Measurements from ENCODE around the gene DBP.

Gene DBP

GRCh38 chr19:48614436-48615230, 22.5 kb downstream of the DBP start, which contains the start of gene FAM83E:
FAM83E (minus strand) TSS chr19:48615076; CDS start chr19:48613372, 1,704 bp downstream.
- Histone ChIP-seq H3K4me3 (ENCODE audit: low read length) (no peak within 1 kb of the TSS), H2AFZ (ENCODE audit: low read depth, low read length) (no peak within 1 kb of the TSS), H3K9me3 (ENCODE audit: low read length) (no peaks in the 10 kb centered on the region), H3K4me1 (ENCODE audit: insufficient read depth, low read length) (peaks cover 19% of the 10 kb centered on the region), H3K27me3 (ENCODE audit: insufficient read depth, low read length) (no peaks in the 10 kb centered on the region), H3K36me3 (ENCODE audit: insufficient read depth, low read length) (peaks cover 30% of the 10 kb centered on the region)

GRCh38 chr19:48613852-48614435, 23.2 kb downstream of the DBP start:
- Histone ChIP-seq H3K4me3 (ENCODE audit: low read length) (no peak overlapping the region), H3K9me3 (ENCODE audit: low read length) (no peaks in the 10 kb centered on the region), H3K27me3 (ENCODE audit: insufficient read depth, low read length) (no peaks in the 10 kb centered on the region), H3K36me3 (ENCODE audit: insufficient read depth, low read length) (peaks cover 30% of the 10 kb centered on the region), H2AFZ (ENCODE audit: low read depth, low read length) (no peak overlapping the region), H3K4me1 (ENCODE audit: insufficient read depth, low read length) (peaks cover 19% of the 10 kb centered on the region)

- H3K4me1 ChIP-seq (ENCODE audit: insufficient read depth, low read length), result peaks cover 18% of the 10 kb centered on the region
These were observed 23.9 kb downstream of the DBP start for GRCh38 chr19:48613024-48613851.

GRCh38 chr19:48611872-48612271, 25.3 kb downstream of the DBP start:
- peaks cover 6% of the 10 kb centered on the region for H3K4me1 ChIP-seq (ENCODE audit: insufficient read depth, low read length)
- H2AFZ ChIP-seq (ENCODE audit: low read depth, low read length), result no peak overlapping the region
- no peak overlapping the region for H3K4me3 ChIP-seq (ENCODE audit: low read length)
- no peaks in the 10 kb centered on the region for H3K9me3 ChIP-seq (ENCODE audit: low read length)
- H3K27me3 ChIP-seq (ENCODE audit: insufficient read depth, low read length), result no peaks in the 10 kb centered on the region
- H3K36me3 ChIP-seq (ENCODE audit: insufficient read depth, low read length), result peaks cover 19% of the 10 kb centered on the region

More at GRCh38 chr19:48613024-48613851, 23.9 kb downstream of the DBP start:
- Histone ChIP-seq H3K9me3 (ENCODE audit: low read length) (no peaks in the 10 kb centered on the region), H2AFZ (ENCODE audit: low read depth, low read length) (no peak overlapping the region), H3K4me3 (ENCODE audit: low read length) (no peak overlapping the region), H3K36me3 (ENCODE audit: insufficient read depth, low read length) (peaks cover 30% of the 10 kb centered on the region), H3K27me3 (ENCODE audit: insufficient read depth, low read length) (no peaks in the 10 kb centered on the region)

- H3K9me3 ChIP-seq (ENCODE audit: low read length), result no peaks in the 10 kb centered on the region
- no peaks in the 10 kb centered on the region for H3K4me1 ChIP-seq (ENCODE audit: insufficient read depth, low read length)
- H3K4me3 ChIP-seq (ENCODE audit: low read length), result no peak overlapping the region
- no peaks in the 10 kb centered on the region for H3K27me3 ChIP-seq (ENCODE audit: insufficient read depth, low read length)
- H3K36me3 ChIP-seq (ENCODE audit: insufficient read depth, low read length), result no peaks in the 10 kb centered on the region
- no peak overlapping the region for H2AFZ ChIP-seq (ENCODE audit: low read depth, low read length)
These were observed 27.5 kb downstream of the DBP start for GRCh38 chr19:48609571-48610108.

- Histone ChIP-seq H3K36me3 (ENCODE audit: insufficient read depth, low read length) (no peaks in the 10 kb centered on the region), H3K4me1 (ENCODE audit: insufficient read depth, low read length) (no peaks in the 10 kb centered on the region), H3K4me3 (ENCODE audit: low read length) (no peak overlapping the region)
These were observed 28.3 kb downstream of the DBP start for GRCh38 chr19:48608798-48609263.

GRCh38 chr19:48607359-48607755, 29.8 kb downstream of the DBP start:
- Histone ChIP-seq H2AFZ (ENCODE audit: low read depth, low read length) (no peak overlapping the region), H3K9me3 (ENCODE audit: low read length) (no peaks in the 10 kb centered on the region), H3K4me3 (ENCODE audit: low read length) (no peak overlapping the region), H3K36me3 (ENCODE audit: insufficient read depth, low read length) (no peaks in the 10 kb centered on the region), H3K4me1 (ENCODE audit: insufficient read depth, low read length) (no peaks in the 10 kb centered on the region), H3K27me3 (ENCODE audit: insufficient read depth, low read length) (no peaks in the 10 kb centered on the region)

More at GRCh38 chr19:48608798-48609263, 28.3 kb downstream of the DBP start:
- Histone ChIP-seq H2AFZ (ENCODE audit: low read depth, low read length) (no peak overlapping the region), H3K27me3 (ENCODE audit: insufficient read depth, low read length) (no peaks in the 10 kb centered on the region), H3K9me3 (ENCODE audit: low read length) (no peaks in the 10 kb centered on the region)

- H3K4me1 ChIP-seq (ENCODE audit: insufficient read depth, low read length), result no peaks in the 10 kb centered on the region
- no peaks in the 10 kb centered on the region for H3K27me3 ChIP-seq (ENCODE audit: insufficient read depth, low read length)
- H2AFZ ChIP-seq (ENCODE audit: low read depth, low read length), result no peak within 1 kb of the TSS
- no peaks in the 10 kb centered on the region for H3K9me3 ChIP-seq (ENCODE audit: low read length)
- no peak within 1 kb of the TSS for H3K4me3 ChIP-seq (ENCODE audit: low read length)
- H3K36me3 ChIP-seq (ENCODE audit: insufficient read depth, low read length), result no peaks in the 10 kb centered on the region
These were observed 30.5 kb downstream of the DBP start, which contains the start of gene SPACA4 for GRCh38 chr19:48606463-48607358. SPACA4 (plus strand) TSS chr19:48606742; CDS start chr19:48606979, 237 bp downstream.

- no peak overlapping the region for H3K4me3 ChIP-seq (ENCODE audit: low read length)
- H3K36me3 ChIP-seq (ENCODE audit: insufficient read depth, low read length), result no peaks in the 10 kb centered on the region
- H2AFZ ChIP-seq (ENCODE audit: low read depth, low read length), result no peak overlapping the region
- no peaks in the 10 kb centered on the region for H3K27me3 ChIP-seq (ENCODE audit: insufficient read depth, low read length)
- H3K4me1 ChIP-seq (ENCODE audit: insufficient read depth, low read length), result no peaks in the 10 kb centered on the region
- no peaks in the 10 kb centered on the region for H3K9me3 ChIP-seq (ENCODE audit: low read length)
These were observed 33.3 kb downstream of the DBP start for GRCh38 chr19:48603850-48604249.

GRCh38 chr19:48603449-48603848, 33.7 kb downstream of the DBP start:
- Histone ChIP-seq H2AFZ (ENCODE audit: low read depth, low read length) (no peak overlapping the region), H3K4me1 (ENCODE audit: insufficient read depth, low read length) (no peaks in the 10 kb centered on the region), H3K27me3 (ENCODE audit: insufficient read depth, low read length) (no peaks in the 10 kb centered on the region), H3K9me3 (ENCODE audit: low read length) (no peaks in the 10 kb centered on the region), H3K36me3 (ENCODE audit: insufficient read depth, low read length) (no peaks in the 10 kb centered on the region), H3K4me3 (ENCODE audit: low read length) (no peak overlapping the region)

GRCh38 chr19:48603001-48603400, 34.2 kb downstream of the DBP start:
- Histone ChIP-seq H2AFZ (ENCODE audit: low read depth, low read length) (no peak overlapping the region), H3K36me3 (ENCODE audit: insufficient read depth, low read length) (no peaks in the 10 kb centered on the region), H3K27me3 (ENCODE audit: insufficient read depth, low read length) (no peaks in the 10 kb centered on the region), H3K4me3 (ENCODE audit: low read length) (no peak overlapping the region), H3K9me3 (ENCODE audit: low read length) (no peaks in the 10 kb centered on the region), H3K4me1 (ENCODE audit: insufficient read depth, low read length) (no peaks in the 10 kb centered on the region)
